ENCODE results near the gene ZNF524.

DNA sequence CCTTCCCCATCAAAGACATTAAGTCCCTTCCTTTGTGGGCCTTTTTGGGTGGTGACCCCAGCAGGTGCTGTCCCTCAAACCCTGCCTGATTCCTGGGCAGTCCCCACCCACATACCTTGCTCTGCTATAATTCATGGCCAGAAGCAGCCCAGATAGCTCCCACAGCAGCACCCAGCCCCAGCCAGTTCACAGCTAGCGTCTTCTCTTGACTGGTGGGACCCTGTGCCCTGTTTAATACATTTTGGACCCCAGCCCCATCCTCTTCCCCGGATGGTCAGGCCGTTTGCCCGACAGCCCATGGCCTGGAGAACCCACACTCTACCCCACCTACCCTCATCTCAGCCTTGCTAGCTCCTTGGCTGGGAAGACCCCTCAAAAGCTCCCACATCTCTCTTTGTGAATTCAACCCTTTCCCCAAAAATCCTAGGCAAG, 50.1 kb downstream of the ZNF524 start:
- TF ChIP-seq, protein P1, sequence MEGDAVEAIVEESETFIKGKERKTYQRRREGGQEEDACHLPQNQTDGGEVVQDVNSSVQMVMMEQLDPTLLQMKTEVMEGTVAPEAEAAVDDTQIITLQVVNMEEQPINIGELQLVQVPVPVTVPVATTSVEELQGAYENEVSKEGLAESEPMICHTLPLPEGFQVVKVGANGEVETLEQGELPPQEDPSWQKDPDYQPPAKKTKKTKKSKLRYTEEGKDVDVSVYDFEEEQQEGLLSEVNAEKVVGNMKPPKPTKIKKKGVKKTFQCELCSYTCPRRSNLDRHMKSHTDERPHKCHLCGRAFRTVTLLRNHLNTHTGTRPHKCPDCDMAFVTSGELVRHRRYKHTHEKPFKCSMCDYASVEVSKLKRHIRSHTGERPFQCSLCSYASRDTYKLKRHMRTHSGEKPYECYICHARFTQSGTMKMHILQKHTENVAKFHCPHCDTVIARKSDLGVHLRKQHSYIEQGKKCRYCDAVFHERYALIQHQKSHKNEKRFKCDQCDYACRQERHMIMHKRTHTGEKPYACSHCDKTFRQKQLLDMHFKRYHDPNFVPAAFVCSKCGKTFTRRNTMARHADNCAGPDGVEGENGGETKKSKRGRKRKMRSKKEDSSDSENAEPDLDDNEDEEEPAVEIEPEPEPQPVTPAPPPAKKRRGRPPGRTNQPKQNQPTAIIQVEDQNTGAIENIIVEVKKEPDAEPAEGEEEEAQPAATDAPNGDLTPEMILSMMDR (IDR thresholded peaks at IDR 0.05), result no peak
- no peak for TF ChIP-seq POLR2A (IDR thresholded peaks at IDR 0.05)
